ENCODE results near the gene LDLR. TPM values are rescaled to one million over a fixed set of nuclear protein-coding genes. Genes with fewer than 3 reads are reported as not detected.

LDLR gene
- total RNA-seq, 2 experiments from 2014 or later: 88.3 to 99.1 TPM

DNA sequence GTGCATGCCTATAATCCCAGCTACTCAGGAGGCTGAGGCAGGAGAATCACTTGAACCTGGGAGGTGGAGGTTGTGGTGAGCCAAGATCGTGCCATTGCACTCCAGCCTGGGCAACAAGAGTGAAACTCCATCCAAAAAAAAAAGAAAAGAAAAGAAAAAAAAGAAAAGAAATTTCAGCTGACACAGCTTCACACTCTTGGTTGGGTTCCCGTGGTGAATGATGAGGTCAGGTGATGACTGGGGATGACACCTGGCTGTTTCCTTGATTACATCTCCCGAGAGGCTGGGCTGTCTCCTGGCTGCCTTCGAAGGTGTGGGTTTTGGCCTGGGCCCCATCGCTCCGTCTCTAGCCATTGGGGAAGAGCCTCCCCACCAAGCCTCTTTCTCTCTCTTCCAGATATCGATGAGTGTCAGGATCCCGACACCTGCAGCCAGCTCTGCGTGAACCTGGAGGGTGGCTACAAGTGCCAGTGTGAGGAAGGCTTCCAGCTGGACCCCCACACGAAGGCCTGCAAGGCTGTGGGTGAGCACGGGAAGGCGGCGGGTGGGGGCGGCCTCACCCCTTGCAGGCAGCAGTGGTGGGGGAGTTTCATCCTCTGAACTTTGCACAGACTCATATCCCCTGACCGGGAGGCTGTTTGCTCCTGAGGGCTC is 22.0 kb downstream of the LDLR start:
- H4K20me1 ChIP-seq (ENCODE audit: insufficient read depth, low read length): no peaks in the 10 kb centered on the region
- H3K4me2 ChIP-seq (ENCODE audit: low read length): no peak overlapping the region
- DNase-seq (ENCODE audit: low spot score): no peak
- ChIA-PET POLR2A (no interaction called here), CTCF (ENCODE audit: unreplicated experiment) (no interaction called here)
- no peak overlapping the region for H3K27ac ChIP-seq (ENCODE audit: low read depth, low read length, poor library complexity, severe bottlenecking)
- no peaks in the 10 kb centered on the region for H3K9me3 ChIP-seq (ENCODE audit: low read length)
- H3K4me1 ChIP-seq (ENCODE audit: insufficient read depth, low read length, poor library complexity, severe bottlenecking): no peaks in the 10 kb centered on the region
- H3K79me2 ChIP-seq (ENCODE audit: insufficient read depth, low read depth, low read length): no peaks in the 10 kb centered on the region
- BruUV-seq (replicated peaks): no TSS peak
- TF ChIP-seq, protein P1, sequence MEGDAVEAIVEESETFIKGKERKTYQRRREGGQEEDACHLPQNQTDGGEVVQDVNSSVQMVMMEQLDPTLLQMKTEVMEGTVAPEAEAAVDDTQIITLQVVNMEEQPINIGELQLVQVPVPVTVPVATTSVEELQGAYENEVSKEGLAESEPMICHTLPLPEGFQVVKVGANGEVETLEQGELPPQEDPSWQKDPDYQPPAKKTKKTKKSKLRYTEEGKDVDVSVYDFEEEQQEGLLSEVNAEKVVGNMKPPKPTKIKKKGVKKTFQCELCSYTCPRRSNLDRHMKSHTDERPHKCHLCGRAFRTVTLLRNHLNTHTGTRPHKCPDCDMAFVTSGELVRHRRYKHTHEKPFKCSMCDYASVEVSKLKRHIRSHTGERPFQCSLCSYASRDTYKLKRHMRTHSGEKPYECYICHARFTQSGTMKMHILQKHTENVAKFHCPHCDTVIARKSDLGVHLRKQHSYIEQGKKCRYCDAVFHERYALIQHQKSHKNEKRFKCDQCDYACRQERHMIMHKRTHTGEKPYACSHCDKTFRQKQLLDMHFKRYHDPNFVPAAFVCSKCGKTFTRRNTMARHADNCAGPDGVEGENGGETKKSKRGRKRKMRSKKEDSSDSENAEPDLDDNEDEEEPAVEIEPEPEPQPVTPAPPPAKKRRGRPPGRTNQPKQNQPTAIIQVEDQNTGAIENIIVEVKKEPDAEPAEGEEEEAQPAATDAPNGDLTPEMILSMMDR (conservative IDR thresholded peaks at IDR 0.05; ENCODE audit: low read length): no peak
- no peak for TF ChIP-seq EZH2phosphoT487 (IDR thresholded peaks at IDR 0.05; ENCODE audit: borderline replicate concordance, low read depth, low read length)
- H3K36me3 ChIP-seq (ENCODE audit: insufficient read depth, low read length): peaks cover 95% of the 10 kb centered on the region
- no peak overlapping the region for H2AFZ ChIP-seq (ENCODE audit: low read length)
- intact Hi-C loops (cut with micrococcal nuclease; ENCODE audit: unreplicated experiment): no loop called here
- H3K4me3 ChIP-seq (ENCODE audit: low read depth, low read length, poor library complexity, severe bottlenecking): no peak overlapping the region
- H3K9me2 ChIP-seq (ENCODE audit: insufficient read depth, low read length): no peaks in the 10 kb centered on the region

DNA sequence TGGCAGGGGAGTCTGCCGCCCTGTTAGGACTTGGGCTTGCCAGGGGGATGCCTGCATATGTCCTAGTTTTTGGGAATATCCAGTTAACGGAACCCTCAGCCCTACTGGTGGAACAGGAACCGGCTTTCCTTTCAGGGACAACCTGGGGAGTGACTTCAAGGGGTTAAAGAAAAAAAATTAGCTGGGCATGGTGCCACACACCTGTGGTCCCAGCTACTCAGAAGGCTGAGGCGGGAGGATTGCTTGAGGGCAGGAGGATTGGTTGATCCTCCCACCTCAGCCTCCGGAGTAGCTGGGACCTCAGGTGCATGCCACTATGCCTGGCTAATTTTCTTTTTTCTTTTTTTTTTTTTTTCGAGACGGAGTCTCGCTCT is 22.5 kb downstream of the LDLR start:
- ChIA-PET CTCF (ENCODE audit: unreplicated experiment) (no interaction called here), POLR2A (no interaction called here)
- Histone ChIP-seq H3K4me2 (ENCODE audit: low read length) (no peak overlapping the region), H3K4me3 (ENCODE audit: low read depth, low read length, poor library complexity, severe bottlenecking) (no peak overlapping the region), H4K20me1 (ENCODE audit: insufficient read depth, low read length) (no peaks in the 10 kb centered on the region), H3K9me3 (ENCODE audit: low read length) (no peaks in the 10 kb centered on the region), H3K27ac (ENCODE audit: low read depth, low read length, poor library complexity, severe bottlenecking) (no peak overlapping the region), H3K9me2 (ENCODE audit: insufficient read depth, low read length) (no peaks in the 10 kb centered on the region), H3K79me2 (ENCODE audit: insufficient read depth, low read depth, low read length) (no peaks in the 10 kb centered on the region), H3K36me3 (ENCODE audit: insufficient read depth, low read length) (peaks cover 95% of the 10 kb centered on the region), H3K4me1 (ENCODE audit: insufficient read depth, low read length, poor library complexity, severe bottlenecking) (no peaks in the 10 kb centered on the region), H2AFZ (ENCODE audit: low read length) (no peak overlapping the region)
- DNase-seq (ENCODE audit: low spot score): no peak
- no peak for TF ChIP-seq EZH2phosphoT487 (IDR thresholded peaks at IDR 0.05; ENCODE audit: borderline replicate concordance, low read depth, low read length)
- TF ChIP-seq, protein P1 (conservative IDR thresholded peaks at IDR 0.05; ENCODE audit: low read length): no peak
- intact Hi-C loops (cut with micrococcal nuclease; ENCODE audit: unreplicated experiment): no loop called here
- no TSS peak for BruUV-seq (replicated peaks)

DNA sequence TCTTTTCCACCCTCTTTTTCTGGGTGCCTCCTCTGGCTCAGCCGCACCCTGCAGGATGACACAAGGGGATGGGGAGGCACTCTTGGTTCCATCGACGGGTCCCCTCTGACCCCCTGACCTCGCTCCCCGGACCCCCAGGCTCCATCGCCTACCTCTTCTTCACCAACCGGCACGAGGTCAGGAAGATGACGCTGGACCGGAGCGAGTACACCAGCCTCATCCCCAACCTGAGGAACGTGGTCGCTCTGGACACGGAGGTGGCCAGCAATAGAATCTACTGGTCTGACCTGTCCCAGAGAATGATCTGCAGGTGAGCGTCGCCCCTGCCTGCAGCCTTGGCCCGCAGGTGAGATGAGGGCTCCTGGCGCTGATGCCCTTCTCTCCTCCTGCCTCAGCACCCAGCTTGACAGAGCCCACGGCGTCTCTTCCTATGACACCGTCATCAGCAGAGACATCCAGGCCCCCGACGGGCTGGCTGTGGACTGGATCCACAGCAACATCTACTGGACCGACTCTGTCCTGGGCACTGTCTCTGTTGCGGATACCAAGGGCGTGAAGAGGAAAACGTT is 24.0 kb downstream of the LDLR start:
- TF ChIP-seq, protein P1 (conservative IDR thresholded peaks at IDR 0.05; ENCODE audit: low read length): no peak
- TF ChIP-seq EZH2phosphoT487 (IDR thresholded peaks at IDR 0.05; ENCODE audit: borderline replicate concordance, low read depth, low read length): no peak
- no peak overlapping the region for H3K27ac ChIP-seq (ENCODE audit: low read depth, low read length, poor library complexity, severe bottlenecking)
- intact Hi-C loops (cut with micrococcal nuclease; ENCODE audit: unreplicated experiment): no loop called here
- POLR2A ChIA-PET: no interaction called here
- no TSS peak for BruUV-seq (replicated peaks)
- H3K9me3 ChIP-seq (ENCODE audit: low read length): no peaks in the 10 kb centered on the region
- no peak overlapping the region for H2AFZ ChIP-seq (ENCODE audit: low read length)
- no peak overlapping the region for H3K4me2 ChIP-seq (ENCODE audit: low read length)
- H3K4me1 ChIP-seq (ENCODE audit: insufficient read depth, low read length, poor library complexity, severe bottlenecking): no peaks in the 10 kb centered on the region
- H3K4me3 ChIP-seq (ENCODE audit: low read depth, low read length, poor library complexity, severe bottlenecking): no peak overlapping the region
- DNase-seq (ENCODE audit: low spot score): no peak
- CTCF ChIA-PET (ENCODE audit: unreplicated experiment): no interaction called here
- H3K79me2 ChIP-seq (ENCODE audit: insufficient read depth, low read depth, low read length): no peaks in the 10 kb centered on the region
- no peaks in the 10 kb centered on the region for H4K20me1 ChIP-seq (ENCODE audit: insufficient read depth, low read length)
- peaks cover 99% of the 10 kb centered on the region for H3K36me3 ChIP-seq (ENCODE audit: insufficient read depth, low read length)
- H3K9me2 ChIP-seq (ENCODE audit: insufficient read depth, low read length): no peaks in the 10 kb centered on the region

Measured in OCI-LY7 (cell line).